ENCODE measurements around the gene COA8. TPM values are rescaled to one million over a fixed set of nuclear protein-coding genes. Genes with fewer than 3 reads are reported as not detected.
A peak's percentile ranks its signal among the peaks of the same experiment; 100 is the strongest.

Gene COA8
- total RNA-seq, 1 donor from 2014 or later, result 45.1 TPM

- Mint-ChIP-seq H3K9me3 (ENCODE audit: low read depth) (no peaks in the 10 kb centered on the region), H3K4me1 (ENCODE audit: low read depth) (no peaks in the 10 kb centered on the region), H3K27me3 (no peaks in the 10 kb centered on the region), H3K36me3 (ENCODE audit: insufficient read depth) (no peaks in the 10 kb centered on the region), H3K27ac (no peak overlapping the region), H3K4me3 (ENCODE audit: low read depth) (no peak overlapping the region)
- TF ChIP-seq, protein P1, sequence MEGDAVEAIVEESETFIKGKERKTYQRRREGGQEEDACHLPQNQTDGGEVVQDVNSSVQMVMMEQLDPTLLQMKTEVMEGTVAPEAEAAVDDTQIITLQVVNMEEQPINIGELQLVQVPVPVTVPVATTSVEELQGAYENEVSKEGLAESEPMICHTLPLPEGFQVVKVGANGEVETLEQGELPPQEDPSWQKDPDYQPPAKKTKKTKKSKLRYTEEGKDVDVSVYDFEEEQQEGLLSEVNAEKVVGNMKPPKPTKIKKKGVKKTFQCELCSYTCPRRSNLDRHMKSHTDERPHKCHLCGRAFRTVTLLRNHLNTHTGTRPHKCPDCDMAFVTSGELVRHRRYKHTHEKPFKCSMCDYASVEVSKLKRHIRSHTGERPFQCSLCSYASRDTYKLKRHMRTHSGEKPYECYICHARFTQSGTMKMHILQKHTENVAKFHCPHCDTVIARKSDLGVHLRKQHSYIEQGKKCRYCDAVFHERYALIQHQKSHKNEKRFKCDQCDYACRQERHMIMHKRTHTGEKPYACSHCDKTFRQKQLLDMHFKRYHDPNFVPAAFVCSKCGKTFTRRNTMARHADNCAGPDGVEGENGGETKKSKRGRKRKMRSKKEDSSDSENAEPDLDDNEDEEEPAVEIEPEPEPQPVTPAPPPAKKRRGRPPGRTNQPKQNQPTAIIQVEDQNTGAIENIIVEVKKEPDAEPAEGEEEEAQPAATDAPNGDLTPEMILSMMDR (IDR thresholded peaks at IDR 0.05; ENCODE audit: unreplicated experiment), result no peak
- DNase-seq (ENCODE audit: low spot score, unreplicated experiment), result no peak
These were observed 23.5 kb upstream of the COA8 start for GRCh38 chr14:103539056-103539825.

- Mint-ChIP-seq H3K9me3 (ENCODE audit: low read depth) (no peaks in the 10 kb centered on the region), H3K36me3 (ENCODE audit: insufficient read depth) (no peaks in the 10 kb centered on the region), H3K27me3 (no peaks in the 10 kb centered on the region), H3K27ac (peak overlapping the region; percentile 71), H3K4me3 (ENCODE audit: low read depth) (no peak overlapping the region), H3K4me1 (ENCODE audit: low read depth) (no peaks in the 10 kb centered on the region)
- TF ChIP-seq, protein P1 (IDR thresholded peaks at IDR 0.05; ENCODE audit: unreplicated experiment), result no peak
- no peak for DNase-seq (ENCODE audit: low spot score, unreplicated experiment)
These were observed 21.7 kb upstream of the COA8 start for GRCh38 chr14:103540821-103541708.

DNA sequence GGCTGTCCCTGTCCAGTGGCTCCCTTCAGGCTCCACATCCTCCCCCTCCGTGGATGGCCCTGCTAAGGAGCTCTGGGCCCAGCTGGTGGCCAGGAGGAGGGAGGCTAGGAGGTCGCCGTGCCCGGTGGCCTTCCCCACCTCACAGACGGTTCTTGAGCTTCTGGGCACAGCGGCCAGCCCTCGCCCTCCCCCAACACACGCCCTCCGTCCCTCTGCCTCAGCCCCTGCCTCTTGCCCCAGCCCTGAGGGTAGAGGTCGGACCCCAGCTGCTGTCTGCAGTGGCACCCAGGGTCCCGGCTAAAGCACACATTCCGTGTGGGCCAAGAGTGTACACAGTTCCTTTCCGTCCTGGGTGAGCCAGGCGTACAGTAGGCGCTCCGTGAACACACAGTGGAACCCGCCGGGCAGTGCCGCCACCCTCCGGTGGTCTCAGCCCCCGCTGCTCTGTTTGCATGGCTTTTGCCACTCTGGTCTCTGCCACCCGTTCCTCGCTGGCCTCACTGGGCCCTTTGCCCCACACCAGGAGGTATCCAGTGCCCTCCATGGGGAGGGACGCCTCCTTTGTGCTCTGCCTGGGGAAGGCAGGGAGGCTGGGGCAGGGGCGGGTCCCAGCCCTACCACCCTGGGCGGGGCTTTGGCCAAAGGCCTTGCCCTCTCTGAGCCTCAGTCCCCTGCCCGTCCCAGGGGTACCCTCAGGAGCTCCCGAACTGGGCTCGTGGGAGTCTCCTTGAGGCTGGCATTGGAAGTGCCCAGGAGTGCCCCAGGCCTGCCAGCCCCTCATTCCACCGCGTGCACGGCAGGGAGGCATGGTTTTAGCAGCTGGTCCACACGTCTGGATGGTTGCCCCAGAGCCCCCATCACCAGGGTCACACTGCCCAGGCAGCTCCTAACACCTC lies 20.8 kb upstream of the COA8 start:
- H3K36me3 Mint-ChIP-seq (ENCODE audit: insufficient read depth), result no peaks in the 10 kb centered on the region
- no peaks in the 10 kb centered on the region for H3K27me3 Mint-ChIP-seq
- H3K4me3 Mint-ChIP-seq (ENCODE audit: low read depth), result no peak overlapping the region
- H3K4me1 Mint-ChIP-seq (ENCODE audit: low read depth), result no peaks in the 10 kb centered on the region
- TF ChIP-seq, protein P1 (IDR thresholded peaks at IDR 0.05; ENCODE audit: unreplicated experiment), result no peak
- H3K9me3 Mint-ChIP-seq (ENCODE audit: low read depth), result no peaks in the 10 kb centered on the region
- H3K27ac Mint-ChIP-seq, result peak overlapping the region; percentile 84
- DNase-seq (ENCODE audit: low spot score, unreplicated experiment), result no peak

GRCh38 chr14:103542605-103543088 lies 20.1 kb upstream of the COA8 start:
- no peaks in the 10 kb centered on the region for H3K4me1 Mint-ChIP-seq (ENCODE audit: low read depth)
- H3K27me3 Mint-ChIP-seq, result no peaks in the 10 kb centered on the region
- peak overlapping the region; percentile 84 for H3K27ac Mint-ChIP-seq
- DNase-seq (ENCODE audit: low spot score, unreplicated experiment), result peak; percentile 71
- H3K4me3 Mint-ChIP-seq (ENCODE audit: low read depth), result no peak overlapping the region
- TF ChIP-seq, protein P1 (IDR thresholded peaks at IDR 0.05; ENCODE audit: unreplicated experiment), result no peak
- H3K9me3 Mint-ChIP-seq (ENCODE audit: low read depth), result no peaks in the 10 kb centered on the region
- H3K36me3 Mint-ChIP-seq (ENCODE audit: insufficient read depth), result no peaks in the 10 kb centered on the region
